Loucy (cell line): ENCODE data around the gene NEK9.
"Not testable (repeated sequence)": the region's sequence is repeated elsewhere in the genome, so short reads cannot be mapped to it uniquely, and the experiment has no call there.

ENCODE experiments used
- H2AFZ ChIP-seq: fragments of 200-600 bp; sonication (generic); 2 replicates; pipeline ENCODE4 v1.6.0; 2016; ENCODE audit warnings: antibody characterized with exemption, mild to moderate bottlenecking, low read length, moderate library complexity
- H3F3A ChIP-seq: fragments of 200-600 bp; 2 replicates; pipeline ENCODE4 v1.6.0; 2016; ENCODE audit warnings: antibody characterized with exemption, low read depth, mild to moderate bottlenecking
- H3K27me3 ChIP-seq: fragments of 200-600 bp; sonication (generic); 2 replicates; pipeline ENCODE4 v1.6.1; 2014; ENCODE audit warnings: low read length, mild to moderate bottlenecking; ENCODE audit not compliant: insufficient read depth, poor library complexity, severe bottlenecking
- H3K36me3 ChIP-seq: fragments of 200-600 bp; sonication (generic); 2 replicates; pipeline ENCODE4 v1.6.1; 2016; ENCODE audit warnings: low read length; ENCODE audit not compliant: insufficient read depth
- H3K4me1 ChIP-seq: fragments of 200-600 bp; sonication (generic); 2 replicates; pipeline ENCODE4 v1.5.1; 2014; ENCODE audit warnings: low read length, mild to moderate bottlenecking; ENCODE audit not compliant: insufficient read depth, poor library complexity, severe bottlenecking
- H3K4me2 ChIP-seq: fragments of 200-600 bp; sonication (generic); 2 replicates; pipeline ENCODE4 v1.6.0; 2014; ENCODE audit warnings: antibody characterized with exemption, low read length, low read depth, mild to moderate bottlenecking; ENCODE audit not compliant: poor library complexity, severe bottlenecking
- H3K4me3 ChIP-seq: fragments of 200-600 bp; sonication (generic); 2 replicates; pipeline ENCODE4 v1.5.1; 2014; ENCODE audit warnings: low read length, mild to moderate bottlenecking, mixed read lengths; ENCODE audit not compliant: poor library complexity, severe bottlenecking
- H3K79me2 ChIP-seq: fragments of 200-600 bp; sonication (generic); 2 replicates; pipeline ENCODE4 v1.6.1; 2014; ENCODE audit warnings: low read length; ENCODE audit not compliant: insufficient read depth
- H3K9ac ChIP-seq: fragments of 200-600 bp; sonication (generic); 2 replicates; pipeline ENCODE4 v1.6.0; 2014; ENCODE audit warnings: mild to moderate bottlenecking, low read depth, low read length, moderate library complexity; ENCODE audit not compliant: poor library complexity, severe bottlenecking
- H3K9me2 ChIP-seq: fragments of 200-600 bp; sonication (generic); replicated peaks from 2 replicates; pipeline ENCODE4 v1.6.1; 2016; ENCODE audit warnings: low read depth, low read length, mixed read lengths
- H3K9me3 ChIP-seq: fragments of 200-600 bp; sonication (generic); 2 replicates; pipeline ENCODE4 v1.6.1; 2014; ENCODE audit warnings: mild to moderate bottlenecking, antibody characterized with exemption, low read length, low read depth; ENCODE audit not compliant: insufficient read depth
- H4K20me1 ChIP-seq: fragments of 200-600 bp; sonication (generic); 2 replicates; pipeline ENCODE4 v1.6.0; 2014; ENCODE audit warnings: antibody characterized with exemption, low read length, mild to moderate bottlenecking; ENCODE audit not compliant: insufficient read depth, poor library complexity, severe bottlenecking
- EZH2phosphoT487 ChIP-seq: fragments of 200-600 bp; IDR thresholded peaks from 2 replicates; pipeline ENCODE4 v1.6.1; 2018; ENCODE audit warnings: antibody characterized with exemption, mild to moderate bottlenecking, moderate library complexity, borderline replicate concordance
- TF ChIP-seq, protein P1 (sequence below): fragments of 200-600 bp; sonication (generic); conservative IDR thresholded peaks from 2 replicates; pipeline ENCODE4 v1.5.1; 2014; ENCODE audit warnings: mild to moderate bottlenecking, antibody characterized with exemption, low read length

NEK9 gene

DNA sequence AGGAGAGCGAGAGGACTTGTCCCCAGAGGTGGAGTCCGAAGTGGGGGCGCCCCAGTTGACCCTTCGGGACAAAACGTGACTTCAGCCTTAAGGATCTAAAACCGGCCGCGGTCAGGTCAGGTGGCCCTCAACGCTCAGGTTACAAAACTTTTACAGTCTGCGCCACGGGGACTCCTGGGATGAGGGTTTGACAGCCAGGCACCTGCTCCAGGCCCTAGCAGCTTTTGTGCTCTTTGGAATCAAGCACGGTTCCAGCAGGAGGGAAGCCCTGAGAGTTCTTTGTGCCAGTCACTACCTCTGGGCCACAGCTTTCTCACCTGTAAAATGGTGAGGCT, 57.1 kb downstream of the NEK9 start:
- Histone ChIP-seq H3F3A (no peaks in the 10 kb centered on the region), H2AFZ (no peak overlapping the region), H4K20me1 (no peaks in the 10 kb centered on the region), H3K36me3 (no peaks in the 10 kb centered on the region), H3K9me2 (no peaks in the 10 kb centered on the region), H3K79me2 (no peaks in the 10 kb centered on the region), H3K9me3 (no peaks in the 10 kb centered on the region), H3K4me1 (no peaks in the 10 kb centered on the region), H3K4me3 (no peak overlapping the region), H3K9ac (no peak overlapping the region), H3K4me2 (no peak overlapping the region), H3K27me3 (no peaks in the 10 kb centered on the region)
- TF ChIP-seq, protein P1, sequence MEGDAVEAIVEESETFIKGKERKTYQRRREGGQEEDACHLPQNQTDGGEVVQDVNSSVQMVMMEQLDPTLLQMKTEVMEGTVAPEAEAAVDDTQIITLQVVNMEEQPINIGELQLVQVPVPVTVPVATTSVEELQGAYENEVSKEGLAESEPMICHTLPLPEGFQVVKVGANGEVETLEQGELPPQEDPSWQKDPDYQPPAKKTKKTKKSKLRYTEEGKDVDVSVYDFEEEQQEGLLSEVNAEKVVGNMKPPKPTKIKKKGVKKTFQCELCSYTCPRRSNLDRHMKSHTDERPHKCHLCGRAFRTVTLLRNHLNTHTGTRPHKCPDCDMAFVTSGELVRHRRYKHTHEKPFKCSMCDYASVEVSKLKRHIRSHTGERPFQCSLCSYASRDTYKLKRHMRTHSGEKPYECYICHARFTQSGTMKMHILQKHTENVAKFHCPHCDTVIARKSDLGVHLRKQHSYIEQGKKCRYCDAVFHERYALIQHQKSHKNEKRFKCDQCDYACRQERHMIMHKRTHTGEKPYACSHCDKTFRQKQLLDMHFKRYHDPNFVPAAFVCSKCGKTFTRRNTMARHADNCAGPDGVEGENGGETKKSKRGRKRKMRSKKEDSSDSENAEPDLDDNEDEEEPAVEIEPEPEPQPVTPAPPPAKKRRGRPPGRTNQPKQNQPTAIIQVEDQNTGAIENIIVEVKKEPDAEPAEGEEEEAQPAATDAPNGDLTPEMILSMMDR = no peak
- no peak for TF ChIP-seq EZH2phosphoT487

DNA sequence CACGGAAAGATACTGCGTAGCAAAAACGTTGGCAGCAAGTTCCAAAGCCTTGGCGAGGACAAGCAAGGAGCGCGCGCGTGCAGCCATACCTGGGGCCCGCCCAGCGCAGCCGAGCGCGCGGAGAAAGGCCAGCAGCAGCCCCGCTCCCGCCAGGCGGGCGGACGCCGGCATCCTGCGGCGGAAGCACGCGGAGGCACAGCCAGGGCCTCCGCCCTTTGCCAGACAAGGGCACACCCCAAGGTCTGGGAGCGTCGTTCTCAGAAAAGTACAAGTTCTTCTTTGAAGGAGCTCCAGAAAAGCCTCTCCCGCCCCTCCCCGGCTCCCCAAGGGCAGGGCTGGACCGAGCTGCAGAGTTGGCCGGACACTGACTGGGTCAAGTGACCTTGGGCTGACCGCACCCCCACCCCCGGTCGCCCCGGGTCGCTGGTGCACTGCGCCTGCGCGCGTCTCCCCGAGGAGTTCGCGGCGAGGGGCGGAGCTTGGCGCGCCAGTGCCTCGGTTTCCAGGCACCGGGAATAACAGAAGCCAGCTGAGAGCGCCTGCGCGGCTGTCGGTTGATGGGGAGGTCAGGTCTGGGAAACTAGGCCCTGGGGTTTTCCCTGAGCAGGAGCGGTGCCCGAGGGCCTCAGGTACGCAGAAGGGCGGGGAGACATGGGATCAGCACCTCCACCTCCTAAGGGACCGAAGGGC, 57.6 kb downstream of the NEK9 start, which contains the start of gene ZC2HC1C:
Gene ZC2HC1C (plus strand): TSS at position 521 of the 690 bp plus-strand sequence. CDS start 933 bp downstream, outside the sequence.
- no peak within 1 kb of the TSS for H3K9ac ChIP-seq
- no peaks in the 10 kb centered on the region for H3K79me2 ChIP-seq

DNA sequence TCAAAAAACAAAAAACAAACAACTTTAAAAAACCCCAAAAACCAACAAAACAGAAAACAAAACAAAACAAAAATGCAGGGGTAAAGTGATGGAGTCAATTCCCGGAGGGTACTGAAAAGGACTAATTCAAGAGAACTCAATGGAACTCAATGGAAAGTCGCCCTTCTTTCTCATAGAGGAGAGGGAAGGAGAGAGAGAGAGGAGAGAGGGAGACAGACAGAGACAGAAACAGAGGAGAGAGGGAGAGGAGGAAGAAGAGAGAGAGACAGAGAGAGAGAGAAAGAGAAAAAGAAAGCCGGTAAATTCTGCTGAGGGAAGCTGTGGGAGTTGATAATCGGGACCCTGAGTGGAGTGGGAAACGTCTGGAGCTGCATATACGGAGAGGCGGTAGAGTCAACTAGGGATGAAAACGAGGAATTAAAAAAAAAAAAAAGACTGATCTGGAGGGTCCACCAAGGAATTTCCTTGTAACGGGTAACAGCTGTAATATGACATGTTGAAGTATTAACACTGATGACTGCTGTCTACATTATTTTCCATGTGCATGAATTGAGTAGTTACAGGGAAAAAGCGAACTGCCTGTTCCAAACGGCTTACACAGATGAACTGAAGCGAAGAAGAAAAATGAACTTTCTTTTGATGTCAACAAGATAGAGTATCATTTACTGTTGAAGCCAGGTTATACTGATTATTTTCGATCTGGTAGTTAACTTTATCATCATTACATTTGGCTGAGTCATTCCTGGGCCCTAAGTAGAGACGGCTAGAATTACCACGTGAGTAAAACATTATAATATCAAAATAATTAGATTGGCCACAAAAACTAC, 58.3 kb downstream of the NEK9 start:
- H3K9me3 ChIP-seq = no peaks in the 10 kb centered on the region
- no peaks in the 10 kb centered on the region for H4K20me1 ChIP-seq
- peaks cover 3% of the 10 kb centered on the region for H3K79me2 ChIP-seq
- H3K4me1 ChIP-seq = peaks cover under 1% of the 10 kb centered on the region
- no peaks in the 10 kb centered on the region for H3K9me2 ChIP-seq
- H3K27me3 ChIP-seq = no peaks in the 10 kb centered on the region
- no peaks in the 10 kb centered on the region for H3F3A ChIP-seq
- H3K4me3 ChIP-seq = no peak overlapping the region
- no peak overlapping the region for H3K4me2 ChIP-seq
- no peak overlapping the region for H2AFZ ChIP-seq
- H3K36me3 ChIP-seq = no peaks in the 10 kb centered on the region
- TF ChIP-seq, protein P1 = no peak
- no peak for TF ChIP-seq EZH2phosphoT487
- no peak overlapping the region for H3K9ac ChIP-seq

More for the DNA sequence above, 57.6 kb downstream of the NEK9 start, which contains the start of gene ZC2HC1C:
- Histone ChIP-seq H2AFZ (no peak within 1 kb of the TSS), H3K9me2 (no peaks in the 10 kb centered on the region), H3K4me3 (no peak within 1 kb of the TSS), H3K4me1 (no peaks in the 10 kb centered on the region), H4K20me1 (no peaks in the 10 kb centered on the region), H3K9me3 (no peaks in the 10 kb centered on the region), H3K27me3 (no peaks in the 10 kb centered on the region), H3K4me2 (no peak within 1 kb of the TSS), H3F3A (no peaks in the 10 kb centered on the region), H3K36me3 (no peaks in the 10 kb centered on the region)
- TF ChIP-seq, protein P1 = no peak
- no peak for TF ChIP-seq EZH2phosphoT487

DNA sequence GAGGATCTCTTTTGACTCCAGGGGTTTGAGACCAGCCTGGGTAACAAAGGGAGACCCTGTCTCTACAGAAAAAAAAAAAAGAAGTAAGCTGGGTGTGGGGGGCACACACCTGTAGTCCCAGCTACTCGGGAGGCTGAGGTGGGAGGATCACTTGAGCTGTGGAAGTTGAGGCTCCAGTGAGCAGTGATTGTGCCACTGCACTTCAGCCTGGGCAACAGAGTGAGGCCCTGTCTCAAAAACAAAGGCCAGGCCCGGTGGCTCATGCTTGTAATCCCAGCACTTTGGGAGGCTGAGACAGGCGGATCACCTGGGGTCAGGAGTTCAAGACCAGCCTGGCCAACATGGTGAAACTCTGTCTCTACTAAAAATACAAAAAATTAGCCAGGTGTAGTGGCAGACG, 59.1 kb downstream of the NEK9 start:
- not testable (repeated sequence) for H4K20me1 ChIP-seq, H3K4me3 ChIP-seq, H3K9ac ChIP-seq, H3K9me2 ChIP-seq, H3K36me3 ChIP-seq, H3K9me3 ChIP-seq, H3K27me3 ChIP-seq, H3K4me2 ChIP-seq, H3K4me1 ChIP-seq, H2AFZ ChIP-seq, H3F3A ChIP-seq, H3K79me2 ChIP-seq
